ENCODE results near the gene SLIT1.
A peak's percentile ranks its signal among the peaks of the same experiment; 100 is the strongest.

The SLIT1 gene

GRCh38 chr10:97203220-97203619 lies 17.5 kb upstream of the SLIT1 start:
- DNase-seq = no peak

GRCh38 chr10:97200616-97201015 lies 14.9 kb upstream of the SLIT1 start:
- no peak for DNase-seq

GRCh38 chr10:97199152-97199551 lies 13.4 kb upstream of the SLIT1 start:
- DNase-seq = no peak

- no peak for DNase-seq
Observed at GRCh38 chr10:97197030-97197500, 11.3 kb upstream of the SLIT1 start.

GRCh38 chr10:97196223-97197029 lies 10.7 kb upstream of the SLIT1 start:
- peak in 31 of 56 donors; percentile 14 to 63 (median 35) for DNase-seq

GRCh38 chr10:97195706-97196222 lies 10.0 kb upstream of the SLIT1 start:
- DNase-seq = no peak

- no peak for DNase-seq
Observed at GRCh38 chr10:97192952-97193435, 7.2 kb upstream of the SLIT1 start.

- DNase-seq = peak in 7 of 56 donors; percentile 7 to 25 (median 12)
Observed at GRCh38 chr10:97190450-97190849, 4.7 kb upstream of the SLIT1 start.

GRCh38 chr10:97188261-97188711 lies 2.5 kb upstream of the SLIT1 start:
- DNase-seq = peak in 44 of 56 donors; percentile 17 to 83 (median 46)

- DNase-seq = no peak
Observed at GRCh38 chr10:97186911-97187310, 1.2 kb upstream of the SLIT1 start.

GRCh38 chr10:97184971-97185325 lies 811 bp downstream of the SLIT1 start:
- DNase-seq = peak in 1 of 56 donors; percentile 42

GRCh38 chr10:97183314-97183713 lies 2.4 kb downstream of the SLIT1 start:
- no peak for DNase-seq

GRCh38 chr10:97182288-97182990 lies 3.3 kb downstream of the SLIT1 start:
- DNase-seq = peak in 20 of 56 donors; percentile 10 to 64 (median 25)

- no peak for DNase-seq
Observed at GRCh38 chr10:97180986-97181385, 4.8 kb downstream of the SLIT1 start.

GRCh38 chr10:97180363-97180755 lies 5.4 kb downstream of the SLIT1 start:
- DNase-seq = no peak

GRCh38 chr10:97179731-97180362 lies 5.9 kb downstream of the SLIT1 start:
- DNase-seq = peak in 37 of 56 donors; percentile 12 to 76 (median 37)

- DNase-seq = no peak
Observed at GRCh38 chr10:97179311-97179710, 6.4 kb downstream of the SLIT1 start.

GRCh38 chr10:97178074-97178473 lies 7.7 kb downstream of the SLIT1 start:
- DNase-seq = no peak

- no peak for DNase-seq
Observed at GRCh38 chr10:97176226-97176625, 9.5 kb downstream of the SLIT1 start.

- DNase-seq = no peak
Observed at GRCh38 chr10:97175586-97175985, 10.2 kb downstream of the SLIT1 start.

GRCh38 chr10:97174941-97175340 lies 10.8 kb downstream of the SLIT1 start:
- DNase-seq = no peak
